IPS-18a (cell line): Measurements from ENCODE around the gene COL4A1.
A peak's percentile ranks its signal among the peaks of the same experiment; 100 is the strongest.

Experiments used
- H3K27ac ChIP-seq: one replicate; pipeline ENCODE4 v1.5.1; 2013; ENCODE audit warnings: low read length
- H3K27me3 ChIP-seq: one replicate; pipeline ENCODE4 v1.6.1; 2013; ENCODE audit warnings: mild to moderate bottlenecking, low read length; ENCODE audit not compliant: control insufficient read depth, insufficient read depth
- H3K36me3 ChIP-seq: one replicate; pipeline ENCODE4 v1.6.1; 2013; ENCODE audit warnings: low read depth, low read length; ENCODE audit not compliant: control insufficient read depth
- H3K4me1 ChIP-seq: one replicate; pipeline ENCODE4 v1.6.1; 2013; ENCODE audit warnings: low read depth, low read length; ENCODE audit not compliant: control insufficient read depth
- H3K4me3 ChIP-seq: one replicate; pipeline ENCODE4 v1.5.1; 2013; ENCODE audit warnings: low read length
- H3K9ac ChIP-seq: one replicate; pipeline ENCODE4 v1.6.1; 2013; ENCODE audit warnings: mild to moderate bottlenecking, low read length, moderate library complexity
- H3K9me3 ChIP-seq: one replicate; pipeline ENCODE4 v1.6.1; 2013; ENCODE audit warnings: low read depth, low read length; ENCODE audit not compliant: control insufficient read depth

Gene COL4A1

GRCh38 chr13:110330491-110331011, 23.6 kb upstream of the COL4A1 start:
- H3K36me3 ChIP-seq, result no peaks in the 10 kb centered on the region
- no peak overlapping the region for H3K4me3 ChIP-seq
- H3K27ac ChIP-seq, result no peak overlapping the region
- H3K27me3 ChIP-seq, result no peaks in the 10 kb centered on the region
- no peaks in the 10 kb centered on the region for H3K9me3 ChIP-seq
- peaks cover 21% of the 10 kb centered on the region for H3K4me1 ChIP-seq
- no peak overlapping the region for H3K9ac ChIP-seq

- peaks cover 21% of the 10 kb centered on the region for H3K4me1 ChIP-seq
- no peaks in the 10 kb centered on the region for H3K36me3 ChIP-seq
- H3K9ac ChIP-seq, result no peak overlapping the region
- H3K27me3 ChIP-seq, result no peaks in the 10 kb centered on the region
- no peak overlapping the region for H3K4me3 ChIP-seq
- no peaks in the 10 kb centered on the region for H3K9me3 ChIP-seq
- H3K27ac ChIP-seq, result no peak overlapping the region
These were observed 23.0 kb upstream of the COL4A1 start for GRCh38 chr13:110329798-110330461.

DNA sequence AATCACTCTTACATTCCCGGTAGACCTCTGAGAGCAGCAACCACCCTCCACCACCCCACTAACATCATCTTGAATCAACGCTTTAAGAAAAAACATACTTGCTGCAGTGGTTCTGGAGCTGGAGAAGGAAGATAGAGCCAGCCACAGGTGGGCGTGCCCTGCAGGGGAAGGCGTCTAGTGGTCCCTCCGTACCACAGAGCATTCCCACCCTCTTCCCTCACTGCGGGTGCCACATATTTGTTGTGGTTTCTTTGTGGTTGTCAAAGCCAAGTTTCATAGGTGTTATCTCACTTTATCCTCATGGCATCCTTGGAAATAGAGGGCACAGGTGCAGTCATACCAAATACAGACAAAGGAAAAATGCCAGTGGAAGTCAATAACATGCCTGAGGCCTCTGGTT, 22.3 kb upstream of the COL4A1 start:
- Histone ChIP-seq H3K4me3 (no peak overlapping the region), H3K9ac (no peak overlapping the region), H3K36me3 (no peaks in the 10 kb centered on the region), H3K9me3 (no peaks in the 10 kb centered on the region), H3K27ac (no peak overlapping the region), H3K4me1 (peaks cover 21% of the 10 kb centered on the region), H3K27me3 (no peaks in the 10 kb centered on the region)

GRCh38 chr13:110328573-110328972, 21.6 kb upstream of the COL4A1 start:
- Histone ChIP-seq H3K4me1 (peaks cover 23% of the 10 kb centered on the region), H3K36me3 (no peaks in the 10 kb centered on the region), H3K27me3 (no peaks in the 10 kb centered on the region), H3K9me3 (no peaks in the 10 kb centered on the region), H3K27ac (no peak overlapping the region), H3K4me3 (no peak overlapping the region), H3K9ac (no peak overlapping the region)

DNA sequence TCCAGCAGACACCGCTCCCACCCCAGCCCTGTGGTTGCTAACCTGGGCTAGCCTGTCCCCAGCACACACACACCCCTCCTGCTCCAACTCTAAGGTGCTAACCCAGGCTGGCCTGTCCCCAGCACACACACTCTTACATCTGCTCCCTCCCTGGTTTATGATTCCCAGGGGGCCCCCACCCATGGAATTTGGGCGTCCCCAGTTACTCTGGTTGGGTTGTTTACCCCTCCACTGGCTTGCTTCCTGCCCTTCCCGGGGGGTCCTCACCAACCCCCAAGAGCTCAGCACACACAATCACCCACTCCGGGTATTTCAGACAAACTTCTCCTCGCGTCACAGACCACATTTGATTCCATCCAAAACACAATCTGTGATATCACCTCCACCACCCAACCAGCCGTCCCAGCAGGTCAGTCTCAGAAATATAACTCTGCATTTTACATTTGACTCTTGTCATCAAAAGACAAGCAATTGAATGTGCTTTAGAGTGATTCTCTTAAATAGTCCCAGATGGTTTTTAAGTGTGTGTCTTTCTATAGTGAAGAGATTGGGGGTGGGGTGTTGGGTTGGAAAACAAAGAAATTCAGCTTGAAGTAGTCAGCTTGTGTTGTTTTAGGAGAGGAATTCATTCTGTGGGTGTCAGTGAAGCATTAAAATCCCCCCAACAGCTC, 20.2 kb upstream of the COL4A1 start:
- Histone ChIP-seq H3K4me1 (peaks cover 25% of the 10 kb centered on the region), H3K36me3 (no peaks in the 10 kb centered on the region), H3K9ac (no peak overlapping the region), H3K27ac (no peak overlapping the region), H3K9me3 (no peaks in the 10 kb centered on the region), H3K27me3 (no peaks in the 10 kb centered on the region), H3K4me3 (peak overlapping the region; percentile 34)

- peaks cover 25% of the 10 kb centered on the region for H3K4me1 ChIP-seq
These were observed 19.4 kb upstream of the COL4A1 start for GRCh38 chr13:110326263-110326904.

DNA sequence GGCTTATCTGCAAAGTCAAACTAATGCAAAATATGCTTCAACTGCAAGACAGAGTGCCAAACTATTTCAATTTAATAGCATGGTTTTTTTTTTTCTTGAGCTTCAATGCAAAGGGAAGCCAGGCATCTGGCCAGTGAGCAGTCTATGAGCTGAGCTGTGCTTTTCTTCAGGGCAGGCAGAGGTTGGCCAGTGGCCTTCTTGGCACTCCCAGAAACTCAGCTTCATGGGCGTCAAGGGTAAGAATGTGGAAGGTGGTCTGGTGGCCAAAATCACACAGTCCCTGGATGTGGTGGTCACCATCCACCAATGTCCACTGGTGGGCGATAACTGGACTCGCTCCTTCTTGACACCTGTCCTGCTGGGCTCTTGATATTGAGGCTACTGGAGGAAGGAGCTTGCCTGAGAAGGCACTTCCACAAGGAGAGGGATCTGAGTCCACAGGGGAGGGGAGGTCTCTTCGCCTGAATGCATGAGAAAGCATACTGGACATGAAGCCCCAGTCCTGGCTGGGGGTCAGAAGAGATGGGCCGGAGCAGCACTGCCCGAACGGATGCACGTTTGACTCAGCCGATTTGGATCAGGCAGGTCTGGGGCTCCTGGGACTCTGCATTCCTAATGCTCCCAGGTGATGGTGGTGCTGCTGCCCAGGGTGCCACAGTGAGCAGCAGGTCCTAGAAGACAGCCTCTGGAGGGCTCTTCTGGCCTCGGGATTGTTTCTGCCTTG, 17.2 kb upstream of the COL4A1 start:
- H3K27me3 ChIP-seq, result no peaks in the 10 kb centered on the region
- H3K9me3 ChIP-seq, result no peaks in the 10 kb centered on the region
- H3K36me3 ChIP-seq, result no peaks in the 10 kb centered on the region
- no peak overlapping the region for H3K9ac ChIP-seq
- no peak overlapping the region for H3K27ac ChIP-seq
- peaks cover 29% of the 10 kb centered on the region for H3K4me1 ChIP-seq
- H3K4me3 ChIP-seq, result no peak overlapping the region

More at GRCh38 chr13:110326263-110326904, 19.4 kb upstream of the COL4A1 start:
- Histone ChIP-seq H3K27ac (no peak overlapping the region), H3K9ac (no peak overlapping the region), H3K9me3 (no peaks in the 10 kb centered on the region), H3K27me3 (no peaks in the 10 kb centered on the region), H3K4me3 (no peak overlapping the region), H3K36me3 (no peaks in the 10 kb centered on the region)

- H3K27ac ChIP-seq, result no peak overlapping the region
- no peak overlapping the region for H3K4me3 ChIP-seq
- H3K4me1 ChIP-seq, result peaks cover 29% of the 10 kb centered on the region
- no peaks in the 10 kb centered on the region for H3K9me3 ChIP-seq
- peak overlapping the region; percentile 1 for H3K9ac ChIP-seq
- no peaks in the 10 kb centered on the region for H3K27me3 ChIP-seq
- H3K36me3 ChIP-seq, result no peaks in the 10 kb centered on the region
These were observed 16.4 kb upstream of the COL4A1 start for GRCh38 chr13:110323172-110323891.

DNA sequence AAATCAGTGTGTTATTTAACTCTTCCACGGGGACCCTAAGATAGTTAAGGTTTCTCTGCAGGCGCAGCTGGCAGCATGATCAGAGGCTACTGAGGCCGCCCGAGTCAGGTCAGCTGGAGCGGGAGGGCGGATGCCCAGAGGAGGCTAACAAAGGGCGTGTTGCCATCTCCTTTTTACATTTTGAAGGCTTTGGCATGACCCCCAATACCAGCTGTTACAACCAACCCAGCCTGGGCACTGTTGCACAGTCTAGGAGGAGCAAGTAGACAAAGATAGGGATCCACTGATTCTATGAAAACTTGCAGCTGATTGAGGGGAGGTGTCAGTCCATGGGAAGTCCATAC, 15.8 kb upstream of the COL4A1 start:
- H3K4me1 ChIP-seq, result peaks cover 27% of the 10 kb centered on the region
- no peaks in the 10 kb centered on the region for H3K27me3 ChIP-seq
- no peak overlapping the region for H3K4me3 ChIP-seq
- H3K36me3 ChIP-seq, result no peaks in the 10 kb centered on the region
- H3K9ac ChIP-seq, result no peak overlapping the region
- no peak overlapping the region for H3K27ac ChIP-seq
- no peaks in the 10 kb centered on the region for H3K9me3 ChIP-seq

DNA sequence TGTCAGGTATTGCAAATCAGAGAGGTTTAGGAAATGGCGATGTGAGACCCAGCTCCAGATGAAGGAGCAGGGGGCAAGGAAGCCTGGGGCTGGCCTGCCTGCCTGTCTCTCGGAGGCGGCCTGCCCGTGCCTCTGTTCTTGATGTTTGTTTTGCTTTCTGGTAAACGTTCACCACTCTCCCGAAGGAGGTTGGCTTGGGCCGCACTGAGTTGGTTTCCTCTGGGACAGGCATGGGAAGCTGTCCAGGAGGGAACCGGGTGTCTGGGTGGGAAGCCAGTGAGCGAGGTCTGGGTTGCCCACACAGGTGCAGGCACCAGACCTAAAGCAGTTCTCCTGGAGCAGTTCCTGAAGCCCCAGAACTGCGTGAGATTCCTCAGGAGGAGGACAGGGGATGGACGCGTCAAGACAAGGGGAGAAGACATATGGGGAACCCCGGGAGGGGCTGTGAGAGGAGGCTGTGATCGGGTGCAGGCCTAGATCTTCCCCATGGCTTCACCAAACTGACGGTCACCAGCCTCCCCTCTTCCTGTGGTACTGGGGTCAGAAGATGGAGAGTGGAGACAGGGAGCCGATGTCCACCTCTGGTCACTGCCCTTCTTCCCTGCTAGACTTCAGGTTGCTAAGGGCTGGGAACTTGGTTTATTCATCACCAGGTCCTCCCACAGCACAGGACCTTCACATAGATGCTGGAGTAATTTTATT, 15.3 kb upstream of the COL4A1 start:
- no peak overlapping the region for H3K4me3 ChIP-seq
- H3K27ac ChIP-seq, result no peak overlapping the region
- H3K9me3 ChIP-seq, result no peaks in the 10 kb centered on the region
- H3K27me3 ChIP-seq, result no peaks in the 10 kb centered on the region
- H3K36me3 ChIP-seq, result no peaks in the 10 kb centered on the region
- peaks cover 22% of the 10 kb centered on the region for H3K4me1 ChIP-seq
- no peak overlapping the region for H3K9ac ChIP-seq
